GM18517 (cell line): ENCODE data around the gene INPP5J.
"Not testable (repeated sequence)": the region's sequence is repeated elsewhere in the genome, so short reads cannot be mapped to it uniquely, and the experiment has no call there.

ENCODE experiments used
- ATAC-seq: cut with Tn5 transposase; IDR thresholded peaks from one replicate; pipeline ENCODE4 v1.9.1; 2021; ENCODE audit warnings: mild to moderate bottlenecking, moderate library complexity; ENCODE audit not compliant: unreplicated experiment

The INPP5J gene

GRCh38 chr22:31122532-31123291, at the start of gene INPP5J:
INPP5J (plus strand) TSS chr22:31122966; CDS start chr22:31123015, 49 bp downstream.
- ATAC-seq: no peak

GRCh38 chr22:31073125-31073524, 49.6 kb upstream of the INPP5J start:
- not testable (repeated sequence) for ATAC-seq

GRCh38 chr22:31073545-31074145, 49.1 kb upstream of the INPP5J start:
- ATAC-seq: not testable (repeated sequence)

GRCh38 chr22:31075961-31076360, 46.8 kb upstream of the INPP5J start:
- ATAC-seq: no peak

GRCh38 chr22:31077681-31078080, 45.1 kb upstream of the INPP5J start:
- ATAC-seq: no peak

- not testable (repeated sequence) for ATAC-seq
These were observed 44.4 kb upstream of the INPP5J start for GRCh38 chr22:31078389-31078788.

GRCh38 chr22:31079095-31079642, 43.6 kb upstream of the INPP5J start:
- no peak for ATAC-seq

GRCh38 chr22:31080164-31080847, 42.5 kb upstream of the INPP5J start:
- no peak for ATAC-seq

- ATAC-seq: peak; percentile 53
These were observed 41.7 kb upstream of the INPP5J start, which contains the start of gene SMTN for GRCh38 chr22:31080848-31081649. SMTN (plus strand) TSS chr22:31081318; CDS start chr22:31083259, 1,941 bp downstream.

GRCh38 chr22:31081963-31082605, 40.7 kb upstream of the INPP5J start:
- ATAC-seq: no peak

- no peak for ATAC-seq
These were observed 40.0 kb upstream of the INPP5J start for GRCh38 chr22:31082606-31083376.

- no peak for ATAC-seq
These were observed 39.4 kb upstream of the INPP5J start for GRCh38 chr22:31083377-31083768.

GRCh38 chr22:31083923-31084810, 38.6 kb upstream of the INPP5J start:
- peak; percentile 9 for ATAC-seq

GRCh38 chr22:31084811-31085492, 37.8 kb upstream of the INPP5J start:
- peak; percentile 47 for ATAC-seq

- ATAC-seq: no peak
These were observed 37.3 kb upstream of the INPP5J start for GRCh38 chr22:31085493-31085824.

- ATAC-seq: no peak
These were observed 36.8 kb upstream of the INPP5J start for GRCh38 chr22:31085928-31086327.

GRCh38 chr22:31086703-31087330, 35.9 kb upstream of the INPP5J start:
- no peak for ATAC-seq
